ENCODE measurements around the gene CFAP61. TPM values are rescaled to one million over a fixed set of nuclear protein-coding genes. Genes with fewer than 3 reads are reported as not detected.

Gene CFAP61
- total RNA-seq, 1 donor from 2014 or later: not detected

- Mint-ChIP-seq H3K27me3 (ENCODE audit: low read depth) (peaks cover 12% of the 10 kb centered on the region), H3K9me3 (ENCODE audit: low read depth) (peaks cover 14% of the 10 kb centered on the region), H3K4me1 (ENCODE audit: low read depth) (peaks cover 6% of the 10 kb centered on the region), H3K36me3 (ENCODE audit: low read depth) (no peaks in the 10 kb centered on the region), H3K27ac (ENCODE audit: unreplicated experiment) (no peak overlapping the region), H3K4me3 (ENCODE audit: unreplicated experiment) (no peak overlapping the region)
- TF ChIP-seq CTCF (IDR thresholded peaks at IDR 0.05): no peak
- DNase-seq (ENCODE audit: low spot score): no peak
These were observed 174.2 kb downstream of the CFAP61 start for GRCh38 chr20:20226554-20226953.

GRCh38 chr20:20227013-20227571 is 174.8 kb downstream of the CFAP61 start:
- peaks cover 14% of the 10 kb centered on the region for H3K9me3 Mint-ChIP-seq (ENCODE audit: low read depth)
- H3K4me1 Mint-ChIP-seq (ENCODE audit: low read depth): peaks cover 6% of the 10 kb centered on the region
- no peak for TF ChIP-seq CTCF (IDR thresholded peaks at IDR 0.05)
- H3K4me3 Mint-ChIP-seq (ENCODE audit: unreplicated experiment): no peak overlapping the region
- H3K27ac Mint-ChIP-seq (ENCODE audit: unreplicated experiment): no peak overlapping the region
- H3K36me3 Mint-ChIP-seq (ENCODE audit: low read depth): no peaks in the 10 kb centered on the region
- peaks cover 17% of the 10 kb centered on the region for H3K27me3 Mint-ChIP-seq (ENCODE audit: low read depth)
- no peak for DNase-seq (ENCODE audit: low spot score)

- H3K36me3 Mint-ChIP-seq (ENCODE audit: low read depth): no peaks in the 10 kb centered on the region
- no peak for TF ChIP-seq CTCF (IDR thresholded peaks at IDR 0.05)
- peaks cover 11% of the 10 kb centered on the region for H3K27me3 Mint-ChIP-seq (ENCODE audit: low read depth)
- H3K4me1 Mint-ChIP-seq (ENCODE audit: low read depth): peaks cover 6% of the 10 kb centered on the region
- H3K27ac Mint-ChIP-seq (ENCODE audit: unreplicated experiment): no peak overlapping the region
- DNase-seq (ENCODE audit: low spot score): no peak
- peaks cover 14% of the 10 kb centered on the region for H3K9me3 Mint-ChIP-seq (ENCODE audit: low read depth)
- no peak overlapping the region for H3K4me3 Mint-ChIP-seq (ENCODE audit: unreplicated experiment)
These were observed 176.0 kb downstream of the CFAP61 start for GRCh38 chr20:20228351-20228750.

GRCh38 chr20:20229595-20229994 is 177.3 kb downstream of the CFAP61 start:
- no peak for TF ChIP-seq CTCF (IDR thresholded peaks at IDR 0.05)
- H3K4me3 Mint-ChIP-seq (ENCODE audit: unreplicated experiment): no peak overlapping the region
- no peaks in the 10 kb centered on the region for H3K36me3 Mint-ChIP-seq (ENCODE audit: low read depth)
- no peak for DNase-seq (ENCODE audit: low spot score)
- H3K27me3 Mint-ChIP-seq (ENCODE audit: low read depth): peaks cover 11% of the 10 kb centered on the region
- H3K4me1 Mint-ChIP-seq (ENCODE audit: low read depth): peaks cover 6% of the 10 kb centered on the region
- peaks cover 14% of the 10 kb centered on the region for H3K9me3 Mint-ChIP-seq (ENCODE audit: low read depth)
- H3K27ac Mint-ChIP-seq (ENCODE audit: unreplicated experiment): no peak overlapping the region

GRCh38 chr20:20230741-20231140 is 178.4 kb downstream of the CFAP61 start:
- Mint-ChIP-seq H3K27me3 (ENCODE audit: low read depth) (peaks cover 9% of the 10 kb centered on the region), H3K4me3 (ENCODE audit: unreplicated experiment) (no peak overlapping the region), H3K36me3 (ENCODE audit: low read depth) (no peaks in the 10 kb centered on the region), H3K4me1 (ENCODE audit: low read depth) (no peaks in the 10 kb centered on the region), H3K9me3 (ENCODE audit: low read depth) (peaks cover 14% of the 10 kb centered on the region), H3K27ac (ENCODE audit: unreplicated experiment) (no peak overlapping the region)
- TF ChIP-seq CTCF (IDR thresholded peaks at IDR 0.05): no peak
- no peak for DNase-seq (ENCODE audit: low spot score)
